Duodenal mucosa (tissue), 2 donors: Measurements from ENCODE around the gene ERBB4.

Experiments
- H3K27ac ChIP-seq: one replicate; pipeline ENCODE4 v1.7.0; 2013; ENCODE audit warnings: low read depth, low read length
- H3K27me3 ChIP-seq, 2 donors: one replicate each; pipeline ENCODE4 v1.7.0; 2013; ENCODE audit warnings: low read length in 2 of 2, control low read depth in 1 of 2; ENCODE audit not compliant: insufficient read depth in 2 of 2, control insufficient read depth in 1 of 2
- H3K36me3 ChIP-seq, 2 donors: one replicate each; pipeline ENCODE4 v1.7.0; 2013; ENCODE audit warnings: low read length in 2 of 2, control low read depth in 1 of 2; ENCODE audit not compliant: insufficient read depth in 2 of 2, control insufficient read depth in 1 of 2
- H3K4me1 ChIP-seq, 2 donors: one replicate each; pipeline ENCODE4 v1.7.0; 2013; ENCODE audit warnings: low read length in 2 of 2, control low read depth in 1 of 2; ENCODE audit not compliant: insufficient read depth in 2 of 2, control insufficient read depth in 1 of 2
- H3K4me3 ChIP-seq, 2 donors: one replicate each; pipeline ENCODE4 v1.7.0; 2013; ENCODE audit warnings: low read length in 2 of 2, low read depth in 1 of 2
- H3K9ac ChIP-seq, 2 donors: one replicate each; pipeline ENCODE4 v1.7.0; 2013; ENCODE audit warnings: low read length in 2 of 2, low read depth in 1 of 2
- H3K9me3 ChIP-seq, 2 donors: one replicate each; pipeline ENCODE4 v1.7.0; 2013; ENCODE audit warnings: low read length in 2 of 2, control low read depth in 1 of 2; ENCODE audit not compliant: control insufficient read depth in 1 of 2

ERBB4 gene

GRCh38 chr2:211877061-211877460 is 661.5 kb downstream of the ERBB4 start:
- no peak overlapping the region for H3K27ac ChIP-seq
- no peak overlapping the region for H3K4me3 ChIP-seq
- H3K9me3 ChIP-seq, result no peaks in the 10 kb centered on the region
- no peak overlapping the region for H3K9ac ChIP-seq
- H3K4me1 ChIP-seq, result no peaks in the 10 kb centered on the region
- H3K27me3 ChIP-seq, result no peaks in the 10 kb centered on the region
- H3K36me3 ChIP-seq, result no peaks in the 10 kb centered on the region

- Histone ChIP-seq H3K9ac (no peak overlapping the region), H3K4me3 (no peak overlapping the region), H3K36me3 (no peaks in the 10 kb centered on the region), H3K27me3 (no peaks in the 10 kb centered on the region), H3K4me1 (no peaks in the 10 kb centered on the region), H3K27ac (no peak overlapping the region), H3K9me3 (no peaks in the 10 kb centered on the region)
Measured at GRCh38 chr2:211875488-211875887, 663.1 kb downstream of the ERBB4 start.

GRCh38 chr2:211868996-211869533 is 669.5 kb downstream of the ERBB4 start:
- H3K9me3 ChIP-seq, result no peaks in the 10 kb centered on the region
- H3K4me3 ChIP-seq, result no peak overlapping the region
- no peaks in the 10 kb centered on the region for H3K27me3 ChIP-seq
- no peak overlapping the region for H3K27ac ChIP-seq
- H3K36me3 ChIP-seq, result no peaks in the 10 kb centered on the region
- H3K9ac ChIP-seq, result no peak overlapping the region
- no peaks in the 10 kb centered on the region for H3K4me1 ChIP-seq

GRCh38 chr2:211867845-211868451 is 670.7 kb downstream of the ERBB4 start:
- Histone ChIP-seq H3K27ac (no peak overlapping the region), H3K9ac (no peak overlapping the region), H3K27me3 (no peaks in the 10 kb centered on the region), H3K9me3 (no peaks in the 10 kb centered on the region), H3K36me3 (no peaks in the 10 kb centered on the region), H3K4me3 (no peak overlapping the region), H3K4me1 (no peaks in the 10 kb centered on the region)

- Histone ChIP-seq H3K9ac (no peak overlapping the region), H3K36me3 (no peaks in the 10 kb centered on the region), H3K9me3 (no peaks in the 10 kb centered on the region), H3K4me3 (no peak overlapping the region), H3K27me3 (no peaks in the 10 kb centered on the region), H3K4me1 (no peaks in the 10 kb centered on the region), H3K27ac (no peak overlapping the region)
Measured at GRCh38 chr2:211864328-211864727, 674.3 kb downstream of the ERBB4 start.

GRCh38 chr2:211860224-211860623 is 678.4 kb downstream of the ERBB4 start:
- Histone ChIP-seq H3K4me3 (no peak overlapping the region), H3K9me3 (no peaks in the 10 kb centered on the region), H3K9ac (no peak overlapping the region), H3K27ac (no peak overlapping the region), H3K27me3 (no peaks in the 10 kb centered on the region), H3K36me3 (no peaks in the 10 kb centered on the region), H3K4me1 (no peaks in the 10 kb centered on the region)

- Histone ChIP-seq H3K9me3 (no peaks in the 10 kb centered on the region), H3K4me3 (no peak overlapping the region), H3K4me1 (no peaks in the 10 kb centered on the region), H3K36me3 (no peaks in the 10 kb centered on the region), H3K27ac (no peak overlapping the region), H3K9ac (no peak overlapping the region), H3K27me3 (no peaks in the 10 kb centered on the region)
Measured at GRCh38 chr2:211854832-211855231, 683.8 kb downstream of the ERBB4 start.

GRCh38 chr2:211846714-211847113 is 691.9 kb downstream of the ERBB4 start:
- H3K36me3 ChIP-seq, result no peaks in the 10 kb centered on the region
- no peak overlapping the region for H3K4me3 ChIP-seq
- no peak overlapping the region for H3K27ac ChIP-seq
- H3K9ac ChIP-seq, result no peak overlapping the region
- no peaks in the 10 kb centered on the region for H3K4me1 ChIP-seq
- no peaks in the 10 kb centered on the region for H3K9me3 ChIP-seq
- no peaks in the 10 kb centered on the region for H3K27me3 ChIP-seq

GRCh38 chr2:211846036-211846400 is 692.6 kb downstream of the ERBB4 start:
- Histone ChIP-seq H3K36me3 (no peaks in the 10 kb centered on the region), H3K9me3 (no peaks in the 10 kb centered on the region), H3K4me1 (no peaks in the 10 kb centered on the region), H3K4me3 (no peak overlapping the region), H3K27ac (no peak overlapping the region), H3K27me3 (no peaks in the 10 kb centered on the region), H3K9ac (no peak overlapping the region)

- H3K4me3 ChIP-seq, result no peak overlapping the region
- no peaks in the 10 kb centered on the region for H3K27me3 ChIP-seq
- H3K27ac ChIP-seq, result no peak overlapping the region
- H3K9me3 ChIP-seq, result no peaks in the 10 kb centered on the region
- no peak overlapping the region for H3K9ac ChIP-seq
- H3K4me1 ChIP-seq, result no peaks in the 10 kb centered on the region
- H3K36me3 ChIP-seq, result no peaks in the 10 kb centered on the region
Measured at GRCh38 chr2:211845338-211846035, 693.1 kb downstream of the ERBB4 start.
